ENCODE data around the gene GULP1. TPM values are rescaled to one million over a fixed set of nuclear protein-coding genes. Genes with fewer than 3 reads are reported as not detected.

The GULP1 gene
- total and polyA plus RNA-seq, 10 of the 15 experiments (the other 5 are each of a cell fraction or from before 2014, with no cell fraction given) = 0.02 to 1.3 (median 0.15) TPM; not detected in 5

- no peaks in the 10 kb centered on the region for H3K9me3 ChIP-seq (replicated peaks; ENCODE audit: control insufficient read depth, insufficient read depth, low read length)
- no peaks in the 10 kb centered on the region for H3K4me1 ChIP-seq (ENCODE audit: control insufficient read depth, insufficient read depth, low read length)
- H3K4me2 ChIP-seq (ENCODE audit: control insufficient read depth, insufficient read depth) = no peak overlapping the region
- ATAC-seq (no peak), DNase-seq (ENCODE audit: low read depth, low spot score) (no peak), FAIRE-seq (no peak)
- BruUV-seq (replicated peaks) = no TSS peak
- POLR2A ChIA-PET = no interaction called here
- no peaks in the 10 kb centered on the region for H3K36me3 ChIP-seq (ENCODE audit: control insufficient read depth in 2 of 2, insufficient read depth in 2 of 2, low read length in 1 of 2)
- no peak overlapping the region for H3K9ac ChIP-seq (ENCODE audit: control insufficient read depth, insufficient read depth, low read length)
- in situ Hi-C loops (cut with MboI) (no loop called here), intact Hi-C loops (cut with micrococcal nuclease; ENCODE audit: unreplicated experiment) (no loop called here)
- CTCF ChIA-PET = no interaction called here
- no peaks in the 10 kb centered on the region for H4K20me1 ChIP-seq (ENCODE audit: control insufficient read depth, insufficient read depth)
- H3K27ac ChIP-seq (ENCODE audit: control insufficient read depth, insufficient read depth) = no peak overlapping the region
- RAD21 ChIA-PET (ENCODE audit: unreplicated experiment) = no interaction called here
- no peak overlapping the region for H2AFZ ChIP-seq (ENCODE audit: control insufficient read depth, low read depth, low read length)
- H3K79me2 ChIP-seq (ENCODE audit: control insufficient read depth, insufficient read depth, low read length) = no peaks in the 10 kb centered on the region
- SMC1A ChIA-PET (ENCODE audit: uncharacterized antibody, unreplicated experiment) = interaction anchor here (1.0 kb wide), 1 partner anchor 264 kb away, joined by 3 read pairs; no protein-coding TSS in a partner anchor
- H3K27me3 ChIP-seq (replicated peaks in 1 of 2; ENCODE audit: control insufficient read depth in 2 of 2, insufficient read depth in 2 of 2, low read length in 1 of 2) = no peaks in the 10 kb centered on the region
- no peak overlapping the region for H3K4me3 ChIP-seq
- TF ChIP-seq SMAD5 (IDR thresholded peaks at IDR 0.05; ENCODE audit: low read depth) = no peak
- TF ChIP-seq ZBTB33 (IDR thresholded peaks at IDR 0.05) = no peak
- no peak for TF ChIP-seq ZNF622 (IDR thresholded peaks at IDR 0.05)
- TF ChIP-seq RBBP5 (conservative IDR thresholded peaks at IDR 0.05) = no peak
- TF ChIP-seq MXI1 (IDR thresholded peaks at IDR 0.05; ENCODE audit: low read depth, low read length) = no peak
- TF ChIP-seq MAX (IDR thresholded peaks at IDR 0.05; ENCODE audit: low read depth, low read length) = no peak
- TF ChIP-seq MYC (IDR thresholded peaks at IDR 0.05; ENCODE audit: insufficient read depth, insufficient read length, insufficient replicate concordance, low read length, severe bottlenecking) = no peak
- no peak for TF ChIP-seq BCLAF1 (IDR thresholded peaks at IDR 0.05)
- TF ChIP-seq EZH2 (IDR thresholded peaks at IDR 0.05; ENCODE audit: borderline replicate concordance, control insufficient read depth, low read depth, low read length) = no peak
- TF ChIP-seq IRF4 (IDR thresholded peaks at IDR 0.05; ENCODE audit: low read depth, low read length) = no peak
- TF ChIP-seq SMARCA5 (IDR thresholded peaks at IDR 0.05) = no peak
Observed at GRCh38 chr2:188629753-188630527, 338.3 kb downstream of the GULP1 start.
